Astrocyte (in vitro differentiated cells and primary cell): ENCODE results near the gene PCMT1. TPM values are rescaled to one million over a fixed set of nuclear protein-coding genes. Genes with fewer than 3 reads are reported as not detected.
A peak's percentile ranks its signal among the peaks of the same experiment; 100 is the strongest.

ENCODE experiments used
- DNase-seq: peaks from one replicate; pipeline ENCODE4 v3.0.0-alpha.2; 2010; ENCODE audit warnings: low read depth
- FAIRE-seq: peaks from 2 replicates; lab custom pipeline; 2011; peaks lifted over from hg19 to GRCh38; lab: Jason Lieb, UNC
- H2AFZ ChIP-seq: 2 replicates; pipeline ENCODE4 v1.6.0; 2012; ENCODE audit warnings: low read depth, low read length, inconsistent platforms
- H3K27ac ChIP-seq: 2 replicates; pipeline ENCODE4 v1.5.1; 2011; ENCODE audit warnings: low read depth, low read length, inconsistent platforms
- H3K27me3 ChIP-seq: 2 replicates; pipeline ENCODE4 v1.6.0; 2011; ENCODE audit warnings: low read length, inconsistent platforms; ENCODE audit not compliant: insufficient read depth
- H3K36me3 ChIP-seq: 2 replicates; pipeline ENCODE4 v1.5.1; 2011; ENCODE audit warnings: low read length, inconsistent platforms; ENCODE audit not compliant: insufficient read depth
- H3K4me1 ChIP-seq: 2 replicates; pipeline ENCODE4 v1.5.1; 2011; ENCODE audit warnings: low read length, inconsistent platforms; ENCODE audit not compliant: insufficient read depth
- H3K4me2 ChIP-seq: 2 replicates; pipeline ENCODE4 v1.6.0; 2012; ENCODE audit warnings: low read length, inconsistent platforms
- H3K4me3 ChIP-seq: 2 replicates; pipeline ENCODE4 v1.5.1; 2011; ENCODE audit warnings: low read depth, mild to moderate bottlenecking, low read length, inconsistent platforms; ENCODE audit not compliant: insufficient read depth
- H3K79me2 ChIP-seq: 2 replicates; pipeline ENCODE4 v1.6.0; 2012; ENCODE audit warnings: mild to moderate bottlenecking, low read length, inconsistent platforms; ENCODE audit not compliant: insufficient read depth
- H3K9ac ChIP-seq: 2 replicates; pipeline ENCODE4 v1.6.0; 2012; ENCODE audit warnings: mild to moderate bottlenecking, low read length, inconsistent platforms
- H3K9me3 ChIP-seq: 2 replicates; pipeline ENCODE4 v1.5.1; 2012; ENCODE audit warnings: low read depth, mild to moderate bottlenecking, low read length, inconsistent platforms; ENCODE audit not compliant: insufficient read depth
- H4K20me1 ChIP-seq: 2 replicates; pipeline ENCODE4 v1.6.0; 2012; ENCODE audit warnings: low read length, inconsistent platforms; ENCODE audit not compliant: insufficient read depth
- H3K27ac Mint-ChIP-seq: one replicate; pipeline ENCODE4 v1.8.0; 2021; ENCODE audit warnings: mild to moderate bottlenecking, mixed read lengths; ENCODE audit not compliant: unreplicated experiment
- H3K27me3 Mint-ChIP-seq: one replicate; pipeline ENCODE4 v1.8.0; 2021; ENCODE audit warnings: low read depth, mixed read lengths; ENCODE audit not compliant: unreplicated experiment
- H3K36me3 Mint-ChIP-seq: one replicate; pipeline ENCODE4 v1.8.0; 2021; ENCODE audit warnings: low read depth, mixed read lengths; ENCODE audit not compliant: unreplicated experiment
- H3K4me1 Mint-ChIP-seq: one replicate; pipeline ENCODE4 v1.8.0; 2021; ENCODE audit warnings: low read depth, mixed read lengths; ENCODE audit not compliant: unreplicated experiment
- H3K4me3 Mint-ChIP-seq: one replicate; pipeline ENCODE4 v1.8.0; 2021; ENCODE audit warnings: mild to moderate bottlenecking, moderate library complexity, mixed read lengths; ENCODE audit not compliant: unreplicated experiment
- H3K9me3 Mint-ChIP-seq: one replicate; pipeline ENCODE4 v1.8.0; 2021; ENCODE audit warnings: mild to moderate bottlenecking, mixed read lengths; ENCODE audit not compliant: unreplicated experiment
- CTCF ChIP-seq: IDR thresholded peaks from 2 replicates; pipeline ENCODE4 v1.5.1; 2011; ENCODE audit warnings: low read depth, mild to moderate bottlenecking, inconsistent platforms, low read length, moderate library complexity; ENCODE audit not compliant: insufficient read depth
- EZH2 ChIP-seq: IDR thresholded peaks from 2 replicates; pipeline ENCODE4 v1.6.1; 2012; ENCODE audit warnings: mild to moderate bottlenecking, low read length, inconsistent platforms; ENCODE audit not compliant: insufficient read depth
- total RNA-seq: library from RNA; stranded (reverse); gene quantifications from 2 replicates; pipeline ENCODE4 v1.2.1, GENCODE V29; 2021

The PCMT1 gene
- total RNA-seq, 1 donor from 2014 or later = 127 TPM

GRCh38 chr6:149779644-149779963, 30.1 kb downstream of the PCMT1 start:
- Histone ChIP-seq H3K79me2 (peaks cover 24% of the 10 kb centered on the region), H3K9me3 (no peaks in the 10 kb centered on the region), H2AFZ (no peak overlapping the region), H3K36me3 (peaks cover 12% of the 10 kb centered on the region), H3K9ac (no peak overlapping the region), H3K27ac (no peak overlapping the region), H3K4me2 (no peak overlapping the region), H4K20me1 (peaks cover 7% of the 10 kb centered on the region), H3K4me3 (no peak overlapping the region), H3K4me1 (no peaks in the 10 kb centered on the region), H3K27me3 (no peaks in the 10 kb centered on the region)
- peaks cover 12% of the 10 kb centered on the region for H3K36me3 Mint-ChIP-seq
- TF ChIP-seq EZH2 (no peak), CTCF (no peak)
- no peaks in the 10 kb centered on the region for H3K9me3 Mint-ChIP-seq
- H3K27ac Mint-ChIP-seq = no peak overlapping the region
- no peaks in the 10 kb centered on the region for H3K4me1 Mint-ChIP-seq
- no peaks in the 10 kb centered on the region for H3K27me3 Mint-ChIP-seq
- FAIRE-seq (no peak), DNase-seq (peak; percentile 12)
- H3K4me3 Mint-ChIP-seq = no peak overlapping the region

GRCh38 chr6:149781715-149782114, 32.2 kb downstream of the PCMT1 start:
- Histone ChIP-seq H3K4me2 (no peak overlapping the region), H4K20me1 (peaks cover 7% of the 10 kb centered on the region), H3K9me3 (no peaks in the 10 kb centered on the region), H3K4me1 (no peaks in the 10 kb centered on the region), H3K79me2 (peaks cover 24% of the 10 kb centered on the region), H3K27me3 (no peaks in the 10 kb centered on the region), H3K27ac (no peak overlapping the region), H3K36me3 (peaks cover 8% of the 10 kb centered on the region), H2AFZ (no peak overlapping the region), H3K4me3 (no peak overlapping the region), H3K9ac (no peak overlapping the region)
- Mint-ChIP-seq H3K27ac (no peak overlapping the region), H3K4me3 (no peak overlapping the region), H3K27me3 (no peaks in the 10 kb centered on the region), H3K4me1 (no peaks in the 10 kb centered on the region), H3K36me3 (peaks cover 8% of the 10 kb centered on the region), H3K9me3 (no peaks in the 10 kb centered on the region)
- no peak for FAIRE-seq
- DNase-seq = no peak
- TF ChIP-seq CTCF (no peak), EZH2 (no peak)

- DNase-seq (no peak), FAIRE-seq (no peak)
- Histone ChIP-seq H3K4me2 (no peak overlapping the region), H2AFZ (no peak overlapping the region), H4K20me1 (peaks cover 7% of the 10 kb centered on the region), H3K27me3 (no peaks in the 10 kb centered on the region), H3K79me2 (peaks cover 20% of the 10 kb centered on the region), H3K27ac (no peak overlapping the region), H3K4me3 (no peak overlapping the region), H3K9me3 (no peaks in the 10 kb centered on the region), H3K4me1 (no peaks in the 10 kb centered on the region), H3K9ac (no peak overlapping the region), H3K36me3 (peaks cover 8% of the 10 kb centered on the region)
- TF ChIP-seq EZH2 (no peak), CTCF (no peak)
- H3K27ac Mint-ChIP-seq = no peak overlapping the region
- no peaks in the 10 kb centered on the region for H3K4me1 Mint-ChIP-seq
- no peaks in the 10 kb centered on the region for H3K27me3 Mint-ChIP-seq
- H3K4me3 Mint-ChIP-seq = no peak overlapping the region
- peaks cover 7% of the 10 kb centered on the region for H3K36me3 Mint-ChIP-seq
- H3K9me3 Mint-ChIP-seq = no peaks in the 10 kb centered on the region
Observed at GRCh38 chr6:149782337-149782736, 32.8 kb downstream of the PCMT1 start.
